ENCODE data around the gene STAG3.

Gene STAG3

GRCh38 chr7:100166970-100167911 lies 10.5 kb upstream of the STAG3 start:
- no peak for TF ChIP-seq CTCF (IDR thresholded peaks at IDR 0.05)

- no peak for TF ChIP-seq CTCF (IDR thresholded peaks at IDR 0.05)
Measured at GRCh38 chr7:100167912-100168323, 9.8 kb upstream of the STAG3 start.

GRCh38 chr7:100169147-100169850 lies 8.4 kb upstream of the STAG3 start:
- TF ChIP-seq CTCF (IDR thresholded peaks at IDR 0.05) = no peak

- TF ChIP-seq CTCF (IDR thresholded peaks at IDR 0.05) = no peak
Measured at GRCh38 chr7:100170101-100170897, 7.4 kb upstream of the STAG3 start.

GRCh38 chr7:100171087-100171681 lies 6.5 kb upstream of the STAG3 start:
- TF ChIP-seq CTCF (IDR thresholded peaks at IDR 0.05) = no peak

GRCh38 chr7:100171840-100172239 lies 5.9 kb upstream of the STAG3 start:
- no peak for TF ChIP-seq CTCF (IDR thresholded peaks at IDR 0.05)
